ENCODE data around the gene TTLL6.
"Not testable (repeated sequence)": the region's sequence is repeated elsewhere in the genome, so short reads cannot be mapped to it uniquely, and the experiment has no call there.

Gene TTLL6

GRCh38 chr17:48830840-48831548, 14.0 kb upstream of the TTLL6 start, which contains the start of gene CALCOCO2:
CALCOCO2 (plus strand) TSS chr17:48831035; CDS start chr17:48841708, 10,673 bp downstream.
- Histone ChIP-seq H3K4me1 (ENCODE audit: insufficient read depth, insufficient read length) (no peaks in the 10 kb centered on the region), H3K4me3 (ENCODE audit: insufficient read length, low read depth) (peak within 1 kb of the TSS; percentile 86), H3K9me3 (ENCODE audit: insufficient read depth, low read length) (no peaks in the 10 kb centered on the region), H3K27me3 (ENCODE audit: insufficient read depth, insufficient read length) (peaks cover 2% of the 10 kb centered on the region), H3K36me3 (ENCODE audit: insufficient read depth, insufficient read length, low read length) (no peaks in the 10 kb centered on the region), H3K9ac (ENCODE audit: insufficient read length, low read depth) (peak within 1 kb of the TSS; percentile 74)
- DNase-seq (ENCODE audit: low read depth, low spot score), result peak; percentile 68
- TF ChIP-seq ZNF274 (IDR thresholded peaks at IDR 0.05; ENCODE audit: low read depth, low read length), result no peak
- no peak for TF ChIP-seq SUZ12 (IDR thresholded peaks at IDR 0.05; ENCODE audit: extremely low read depth, insufficient read depth, insufficient read length)
- TF ChIP-seq YY1 (IDR thresholded peaks at IDR 0.05; ENCODE audit: insufficient read depth, insufficient read length), result no peak

- no peak for DNase-seq (ENCODE audit: low read depth, low spot score)
- peaks cover under 1% of the 10 kb centered on the region for H3K4me1 ChIP-seq (ENCODE audit: insufficient read depth, insufficient read length)
- no peaks in the 10 kb centered on the region for H3K36me3 ChIP-seq (ENCODE audit: insufficient read depth, insufficient read length, low read length)
- H3K9me3 ChIP-seq (ENCODE audit: insufficient read depth, low read length), result no peaks in the 10 kb centered on the region
- H3K9ac ChIP-seq (ENCODE audit: insufficient read length, low read depth), result no peak overlapping the region
- H3K27me3 ChIP-seq (ENCODE audit: insufficient read depth, insufficient read length), result no peaks in the 10 kb centered on the region
- TF ChIP-seq ZNF274 (IDR thresholded peaks at IDR 0.05; ENCODE audit: low read depth, low read length) (no peak), YY1 (IDR thresholded peaks at IDR 0.05; ENCODE audit: insufficient read depth, insufficient read length) (no peak), SUZ12 (IDR thresholded peaks at IDR 0.05; ENCODE audit: extremely low read depth, insufficient read depth, insufficient read length) (no peak)
- no peak overlapping the region for H3K4me3 ChIP-seq (ENCODE audit: insufficient read length, low read depth)
Observed at GRCh38 chr17:48825446-48826381, 8.7 kb upstream of the TTLL6 start.

- H3K4me3 ChIP-seq (ENCODE audit: insufficient read length, low read depth); H3K27me3 ChIP-seq (ENCODE audit: insufficient read depth, insufficient read length); H3K9me3 ChIP-seq (ENCODE audit: insufficient read depth, low read length); DNase-seq (ENCODE audit: low read depth, low spot score); H3K36me3 ChIP-seq (ENCODE audit: insufficient read depth, insufficient read length, low read length); H3K9ac ChIP-seq (ENCODE audit: insufficient read length, low read depth); H3K4me1 ChIP-seq (ENCODE audit: insufficient read depth, insufficient read length): not testable (repeated sequence)
Observed at GRCh38 chr17:48820936-48821335, 3.9 kb upstream of the TTLL6 start.

- peaks cover 7% of the 10 kb centered on the region for H3K4me1 ChIP-seq (ENCODE audit: insufficient read depth, insufficient read length)
- H3K9me3 ChIP-seq (ENCODE audit: insufficient read depth, low read length), result no peaks in the 10 kb centered on the region
- H3K9ac ChIP-seq (ENCODE audit: insufficient read length, low read depth), result no peak overlapping the region
- no peak overlapping the region for H3K4me3 ChIP-seq (ENCODE audit: insufficient read length, low read depth)
- TF ChIP-seq ZNF274 (IDR thresholded peaks at IDR 0.05; ENCODE audit: low read depth, low read length) (no peak), SUZ12 (IDR thresholded peaks at IDR 0.05; ENCODE audit: extremely low read depth, insufficient read depth, insufficient read length) (no peak), YY1 (IDR thresholded peaks at IDR 0.05; ENCODE audit: insufficient read depth, insufficient read length) (no peak)
- DNase-seq (ENCODE audit: low read depth, low spot score), result no peak
- no peaks in the 10 kb centered on the region for H3K36me3 ChIP-seq (ENCODE audit: insufficient read depth, insufficient read length, low read length)
- H3K27me3 ChIP-seq (ENCODE audit: insufficient read depth, insufficient read length), result peaks cover 22% of the 10 kb centered on the region
Observed at GRCh38 chr17:48819466-48819865, 2.4 kb upstream of the TTLL6 start.

GRCh38 chr17:48818361-48818841, 1.4 kb upstream of the TTLL6 start:
- peaks cover 23% of the 10 kb centered on the region for H3K27me3 ChIP-seq (ENCODE audit: insufficient read depth, insufficient read length)
- H3K9me3 ChIP-seq (ENCODE audit: insufficient read depth, low read length), result no peaks in the 10 kb centered on the region
- peak; percentile 75 for DNase-seq (ENCODE audit: low read depth, low spot score)
- H3K4me1 ChIP-seq (ENCODE audit: insufficient read depth, insufficient read length), result peaks cover 7% of the 10 kb centered on the region
- peak overlapping the region; percentile 52 for H3K9ac ChIP-seq (ENCODE audit: insufficient read length, low read depth)
- no peak overlapping the region for H3K4me3 ChIP-seq (ENCODE audit: insufficient read length, low read depth)
- H3K36me3 ChIP-seq (ENCODE audit: insufficient read depth, insufficient read length, low read length), result no peaks in the 10 kb centered on the region
- TF ChIP-seq ZNF274 (IDR thresholded peaks at IDR 0.05; ENCODE audit: low read depth, low read length), result no peak

- TF ChIP-seq SUZ12 (IDR thresholded peaks at IDR 0.05; ENCODE audit: extremely low read depth, insufficient read depth, insufficient read length) (no peak), YY1 (IDR thresholded peaks at IDR 0.05; ENCODE audit: insufficient read depth, insufficient read length) (no peak), ZNF274 (IDR thresholded peaks at IDR 0.05; ENCODE audit: low read depth, low read length) (no peak)
- no peaks in the 10 kb centered on the region for H3K9me3 ChIP-seq (ENCODE audit: insufficient read depth, low read length)
- H3K9ac ChIP-seq (ENCODE audit: insufficient read length, low read depth), result peak overlapping the region; percentile 65
- DNase-seq (ENCODE audit: low read depth, low spot score), result no peak
- H3K4me1 ChIP-seq (ENCODE audit: insufficient read depth, insufficient read length), result peaks cover 7% of the 10 kb centered on the region
- H3K36me3 ChIP-seq (ENCODE audit: insufficient read depth, insufficient read length, low read length), result no peaks in the 10 kb centered on the region
- peaks cover 23% of the 10 kb centered on the region for H3K27me3 ChIP-seq (ENCODE audit: insufficient read depth, insufficient read length)
- peak overlapping the region; percentile 62 for H3K4me3 ChIP-seq (ENCODE audit: insufficient read length, low read depth)
Observed at GRCh38 chr17:48816438-48816773, 623 bp downstream of the TTLL6 start.

GRCh38 chr17:48815311-48815710, 1.7 kb downstream of the TTLL6 start:
- DNase-seq (ENCODE audit: low read depth, low spot score), result no peak
- Histone ChIP-seq H3K36me3 (ENCODE audit: insufficient read depth, insufficient read length, low read length) (no peaks in the 10 kb centered on the region), H3K27me3 (ENCODE audit: insufficient read depth, insufficient read length) (peaks cover 23% of the 10 kb centered on the region)

More at GRCh38 chr17:48815311-48815710, 1.7 kb downstream of the TTLL6 start:
- Histone ChIP-seq H3K9me3 (ENCODE audit: insufficient read depth, low read length) (no peaks in the 10 kb centered on the region), H3K4me3 (ENCODE audit: insufficient read length, low read depth) (no peak overlapping the region), H3K9ac (ENCODE audit: insufficient read length, low read depth) (no peak overlapping the region), H3K4me1 (ENCODE audit: insufficient read depth, insufficient read length) (peaks cover 5% of the 10 kb centered on the region)
- TF ChIP-seq YY1 (IDR thresholded peaks at IDR 0.05; ENCODE audit: insufficient read depth, insufficient read length), result no peak
- TF ChIP-seq SUZ12 (IDR thresholded peaks at IDR 0.05; ENCODE audit: extremely low read depth, insufficient read depth, insufficient read length), result no peak
- no peak for TF ChIP-seq ZNF274 (IDR thresholded peaks at IDR 0.05; ENCODE audit: low read depth, low read length)
